ENCODE results near the gene NLRP9. TPM values are rescaled to one million over a fixed set of nuclear protein-coding genes. Genes with fewer than 3 reads are reported as not detected.

The NLRP9 gene
- total and polyA plus RNA-seq, 2 of the 4 experiments (the other 2 are of a cell fraction): not detected

DNA sequence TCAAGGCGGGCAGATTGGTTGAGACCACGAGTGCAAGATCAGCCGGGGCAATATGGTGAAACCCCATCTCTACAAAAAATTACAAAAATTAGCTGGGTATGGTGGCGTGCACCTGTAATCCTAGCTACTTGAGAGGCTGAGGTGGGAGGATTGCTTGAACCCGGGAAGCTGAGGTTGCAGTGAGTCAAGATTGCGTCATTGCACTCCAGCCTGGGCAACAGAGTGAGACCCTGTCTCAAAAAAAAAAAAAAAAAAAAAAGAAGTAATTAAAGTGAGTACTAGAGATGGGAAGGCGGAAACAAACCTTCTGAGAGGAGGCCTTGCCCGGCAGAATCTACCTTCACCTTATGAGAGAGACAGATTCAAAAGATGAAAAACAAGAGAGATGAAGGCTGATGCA lies 14.7 kb downstream of the NLRP9 start:
- Histone ChIP-seq H3K79me1 (ENCODE audit: low read depth in 1 of 2, low read length in 2 of 2) (no peaks in the 10 kb centered on the region), H2BK20ac (ENCODE audit: low read depth, low read length) (no peak overlapping the region), H3K9me3 (ENCODE audit: control insufficient read depth, insufficient read depth, low read length) (0 out of 2 replicates have a peak, but pooled peaks cover 4% of the 10 kb centered on the region), H3K4me1 (ENCODE audit: control insufficient read depth, insufficient read depth, low read length) (no peaks in the 10 kb centered on the region), H2BK5ac (ENCODE audit: low read depth, low read length, poor library complexity, severe bottlenecking) (no peak overlapping the region), H4K8ac (ENCODE audit: low read depth in 2 of 2, low read length in 2 of 2) (no peak overlapping the region), H2BK15ac (ENCODE audit: low read depth, low read length) (no peak overlapping the region), H2AFZ (replicated peaks; ENCODE audit: low read length, poor library complexity) (no peak overlapping the region), H3K4me2 (ENCODE audit: low read depth, low read length) (no peak overlapping the region), H2AK5ac (ENCODE audit: low read depth, low read length) (no peak overlapping the region), H3K27ac (ENCODE audit: insufficient read depth, low read length) (no peak overlapping the region), H3K14ac (replicated peaks; ENCODE audit: low read depth, low read length) (no peak overlapping the region), H2AK9ac (replicated peaks; ENCODE audit: low read depth, low read length, poor library complexity) (no peak overlapping the region), H3K27me3 (ENCODE audit: control insufficient read depth, insufficient read depth, low read length) (no peaks in the 10 kb centered on the region), H3K36me3 (ENCODE audit: control insufficient read depth, insufficient read depth, low read length) (no peaks in the 10 kb centered on the region), H2BK120ac (ENCODE audit: low read depth, low read length) (no peak overlapping the region), H3K4ac (ENCODE audit: low read depth, low read length) (no peak overlapping the region), H3K56ac (ENCODE audit: extremely low read depth, insufficient read depth, low read length) (no peak overlapping the region), H4K91ac (ENCODE audit: insufficient read depth, low read depth, low read length) (no peak overlapping the region), H4K20me1 (ENCODE audit: insufficient read depth, low read length) (no peaks in the 10 kb centered on the region), H3K23ac (ENCODE audit: low read depth, low read length) (no peak overlapping the region), H3K9ac (ENCODE audit: low read depth, low read length) (no peak overlapping the region), H3K18ac (ENCODE audit: low read depth, low read length) (no peak overlapping the region), H3K4me3 (ENCODE audit: insufficient read depth, low read depth, low read length) (no peak overlapping the region), H3K9me1 (ENCODE audit: insufficient read depth, low read length) (no peaks in the 10 kb centered on the region), H4K5ac (ENCODE audit: low read depth, low read length) (no peak overlapping the region)
- intact Hi-C loops (cut with micrococcal nuclease): no loop called here
- TF ChIP-seq POLR2A (IDR thresholded peaks at IDR 0.05; ENCODE audit: low read depth, low read length) (no peak), MAZ (IDR thresholded peaks at IDR 0.05; ENCODE audit: borderline replicate concordance, low read depth, low read length) (no peak), RFX5 (IDR thresholded peaks at IDR 0.05; ENCODE audit: low read depth, low read length) (no peak), CHD1 (IDR thresholded peaks at IDR 0.05; ENCODE audit: low read depth, low read length) (no peak), RAD21 (IDR thresholded peaks at IDR 0.05; ENCODE audit: low read length) (no peak), CEBPB (IDR thresholded peaks at IDR 0.05; ENCODE audit: low read depth, low read length) (no peak), FOS (IDR thresholded peaks at IDR 0.05; ENCODE audit: low read depth, low read length) (no peak), BHLHE40 (IDR thresholded peaks at IDR 0.05; ENCODE audit: low read depth, low read length) (no peak), MXI1 (IDR thresholded peaks at IDR 0.05; ENCODE audit: borderline replicate concordance, low read depth, low read length) (no peak), RCOR1 (IDR thresholded peaks at IDR 0.05; ENCODE audit: insufficient replicate concordance, low read length) (no peak), SMC3 (IDR thresholded peaks at IDR 0.05; ENCODE audit: low read depth, low read length) (no peak), NFE2L2 (IDR thresholded peaks at IDR 0.05; ENCODE audit: low read depth, low read length) (no peak), MAFK (IDR thresholded peaks at IDR 0.05; ENCODE audit: low read depth, low read length) (no peak)
- TF ChIP-seq, protein P1, sequence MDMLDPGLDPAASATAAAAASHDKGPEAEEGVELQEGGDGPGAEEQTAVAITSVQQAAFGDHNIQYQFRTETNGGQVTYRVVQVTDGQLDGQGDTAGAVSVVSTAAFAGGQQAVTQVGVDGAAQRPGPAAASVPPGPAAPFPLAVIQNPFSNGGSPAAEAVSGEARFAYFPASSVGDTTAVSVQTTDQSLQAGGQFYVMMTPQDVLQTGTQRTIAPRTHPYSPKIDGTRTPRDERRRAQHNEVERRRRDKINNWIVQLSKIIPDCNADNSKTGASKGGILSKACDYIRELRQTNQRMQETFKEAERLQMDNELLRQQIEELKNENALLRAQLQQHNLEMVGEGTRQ (IDR thresholded peaks at IDR 0.05; ENCODE audit: low read depth, low read length): no peak
- TF ChIP-seq, protein P2, sequence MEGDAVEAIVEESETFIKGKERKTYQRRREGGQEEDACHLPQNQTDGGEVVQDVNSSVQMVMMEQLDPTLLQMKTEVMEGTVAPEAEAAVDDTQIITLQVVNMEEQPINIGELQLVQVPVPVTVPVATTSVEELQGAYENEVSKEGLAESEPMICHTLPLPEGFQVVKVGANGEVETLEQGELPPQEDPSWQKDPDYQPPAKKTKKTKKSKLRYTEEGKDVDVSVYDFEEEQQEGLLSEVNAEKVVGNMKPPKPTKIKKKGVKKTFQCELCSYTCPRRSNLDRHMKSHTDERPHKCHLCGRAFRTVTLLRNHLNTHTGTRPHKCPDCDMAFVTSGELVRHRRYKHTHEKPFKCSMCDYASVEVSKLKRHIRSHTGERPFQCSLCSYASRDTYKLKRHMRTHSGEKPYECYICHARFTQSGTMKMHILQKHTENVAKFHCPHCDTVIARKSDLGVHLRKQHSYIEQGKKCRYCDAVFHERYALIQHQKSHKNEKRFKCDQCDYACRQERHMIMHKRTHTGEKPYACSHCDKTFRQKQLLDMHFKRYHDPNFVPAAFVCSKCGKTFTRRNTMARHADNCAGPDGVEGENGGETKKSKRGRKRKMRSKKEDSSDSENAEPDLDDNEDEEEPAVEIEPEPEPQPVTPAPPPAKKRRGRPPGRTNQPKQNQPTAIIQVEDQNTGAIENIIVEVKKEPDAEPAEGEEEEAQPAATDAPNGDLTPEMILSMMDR (conservative IDR thresholded peaks at IDR 0.05; ENCODE audit: low read depth, low read length): no peak
- TF ChIP-seq, protein P3, sequence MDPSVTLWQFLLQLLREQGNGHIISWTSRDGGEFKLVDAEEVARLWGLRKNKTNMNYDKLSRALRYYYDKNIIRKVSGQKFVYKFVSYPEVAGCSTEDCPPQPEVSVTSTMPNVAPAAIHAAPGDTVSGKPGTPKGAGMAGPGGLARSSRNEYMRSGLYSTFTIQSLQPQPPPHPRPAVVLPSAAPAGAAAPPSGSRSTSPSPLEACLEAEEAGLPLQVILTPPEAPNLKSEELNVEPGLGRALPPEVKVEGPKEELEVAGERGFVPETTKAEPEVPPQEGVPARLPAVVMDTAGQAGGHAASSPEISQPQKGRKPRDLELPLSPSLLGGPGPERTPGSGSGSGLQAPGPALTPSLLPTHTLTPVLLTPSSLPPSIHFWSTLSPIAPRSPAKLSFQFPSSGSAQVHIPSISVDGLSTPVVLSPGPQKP (IDR thresholded peaks at IDR 0.05; ENCODE audit: borderline replicate concordance, low read depth, low read length): no peak
- dilution Hi-C loops (cut with HindIII; ENCODE audit: low sequenced_read_pairs, unreplicated experiment): no loop called here
- CTCF ChIA-PET: no interaction called here
- DNase-seq (no peak), ATAC-seq (ENCODE audit: low read depth) (no peak)
- WGBS, 2 experiments (ENCODE audit: extremely low coverage in 2 of 2, insufficient read length in 1 of 2): no CpG with 5 or more reads among the region's 8 CpGs
- BruUV-seq (replicated peaks): no TSS peak
- in situ Hi-C loops (cut with MboI; ENCODE audit: low sequenced_read_pairs): no loop called here
- POLR2A ChIA-PET (ENCODE audit: unreplicated experiment): no interaction called here

All from IMR-90 (cell line).